HCT116 (cell line): Measurements from ENCODE around the gene PLEKHA8. TPM values are rescaled to one million over a fixed set of nuclear protein-coding genes. Genes with fewer than 3 reads are reported as not detected.

Experiments used
- ATAC-seq: fragments of 200-7000 bp; cut with Tn5 transposase; 2 replicates; pipeline ENCODE4 v1.9.1; 2020; ENCODE audit warnings: mild to moderate bottlenecking, moderate library complexity
- BruUV-seq: library from RNA; stranded (reverse); fragments of 400-500 nt; replicated peaks from 2 replicates; lab custom pipeline; 2021; lab: Mats Ljungman, UMichigan
- CTCF ChIA-PET: fragments of 300-600 bp; sonication (Branson Sonifier 250); formaldehyde crosslinking; loops from one replicate; lab custom pipeline; 2021; ENCODE audit warnings: antibody characterized with exemption; lab: Charles Lee
- POLR2A ChIA-PET: fragments of 300-600, 350-600 bp; sonication (Branson Sonifier 250); formaldehyde crosslinking; loops from one replicate; lab custom pipeline; 2021; ENCODE audit warnings: antibody characterized with exemption; lab: Charles Lee
- RAD21 ChIA-PET, 2 experiments: fragments of 300-600 bp; sonication (Branson Sonifier 250); formaldehyde crosslinking; loops; one replicate each; lab custom pipeline; 2023; ENCODE audit warnings: low total read pairs in 2 of 2; ENCODE audit not compliant: uncharacterized antibody in 2 of 2, unreplicated experiment in 2 of 2, low non-redundant PET in 1 of 2; lab: Charles Lee
- DNase-seq: peaks from one replicate; pipeline ENCODE4 v3.0.0-alpha.2; 2010; ENCODE audit warnings: low read depth, low spot score
- H2AFZ ChIP-seq: fragments of 200-600 bp; shearing (Covaris generic), sonication (generic); 2 replicates; pipeline ENCODE4 v1.6.1; 2017; ENCODE audit warnings: low read depth, mixed run types, mixed read lengths, antibody characterized with exemption, low read length; ENCODE audit not compliant: poor library complexity, severe bottlenecking
- H3K27ac ChIP-seq: 2 replicates; pipeline ENCODE4 v1.5.1; 2012; ENCODE audit warnings: low read depth, low read length
- H3K27me3 ChIP-seq: fragments of 200-600 bp; sonication (generic); 2 replicates; pipeline ENCODE4 v1.6.1; 2016; ENCODE audit warnings: mixed run types, low read length, mixed read lengths; ENCODE audit not compliant: insufficient read depth
- H3K36me3 ChIP-seq, 2 experiments: fragments of 200-500 bp in 1 of 2; fragments of 200-600 bp in 1 of 2; sonication (Bioruptor generic) in 1 of 2; sonication (generic) in 1 of 2; 2 replicates each; pipeline versions ENCODE4 v1.5.1 to v1.6.1; 2014 to 2016; ENCODE audit warnings: low read length in 2 of 2, inconsistent platforms in 1 of 2, mixed read lengths in 1 of 2, mixed run types in 1 of 2; ENCODE audit not compliant: insufficient read depth in 2 of 2, control insufficient read depth in 1 of 2
- H3K4me1 ChIP-seq, 2 experiments: fragments of 200-600 bp in 1 of 2; sonication (generic) in 1 of 2; 2 replicates each; pipeline versions ENCODE4 v1.5.1 to v1.6.1; 2012 to 2017; ENCODE audit warnings: low read length in 2 of 2, inconsistent platforms in 1 of 2, mild to moderate bottlenecking in 1 of 2, mixed read lengths in 1 of 2, mixed run types in 1 of 2, moderate library complexity in 1 of 2; ENCODE audit not compliant: insufficient read depth in 2 of 2, control insufficient read depth in 1 of 2
- H3K4me2 ChIP-seq: fragments of 200-600 bp; sonication (generic); 2 replicates; pipeline ENCODE4 v1.6.1; 2017; ENCODE audit warnings: mixed run types, low read length, mixed read lengths
- H3K4me3 ChIP-seq, 2 experiments: fragments of 200-600 bp in 1 of 2; sonication (generic) in 1 of 2; replicated peaks in 1 of 2; 2 replicates each; pipeline ENCODE4 v1.5.1; 2011 to 2016; ENCODE audit warnings: low read length in 2 of 2, control low read depth in 1 of 2, low read depth in 1 of 2, mild to moderate bottlenecking in 1 of 2, mixed read lengths in 1 of 2, mixed run types in 1 of 2
- H3K79me2 ChIP-seq: fragments of 200-600 bp; sonication (generic); 2 replicates; pipeline ENCODE4 v1.6.1; 2017; ENCODE audit warnings: mild to moderate bottlenecking, mixed run types, low read length, moderate library complexity, mixed read lengths; ENCODE audit not compliant: insufficient read depth
- H3K9ac ChIP-seq: fragments of 200-600 bp; sonication (generic); 2 replicates; pipeline ENCODE4 v1.6.1; 2016; ENCODE audit warnings: low read length, mixed read lengths
- H3K9me2 ChIP-seq: fragments of 200-600 bp; sonication (generic), shearing (Covaris generic); 2 replicates; pipeline ENCODE4 v1.6.1; 2017; ENCODE audit warnings: mixed run types, mild to moderate bottlenecking, moderate library complexity; ENCODE audit not compliant: insufficient read depth
- H3K9me3 ChIP-seq, 2 experiments: fragments of 200-500 bp in 1 of 2; fragments of 200-600 bp in 1 of 2; sonication (Bioruptor generic) in 1 of 2; sonication (generic) in 1 of 2; 2 replicates each; pipeline ENCODE4 v1.6.1; 2014 to 2017; ENCODE audit warnings: low read length in 2 of 2, mixed read lengths in 2 of 2, inconsistent platforms in 1 of 2, low read depth in 1 of 2, mild to moderate bottlenecking in 1 of 2, mixed run types in 1 of 2, moderate library complexity in 1 of 2; ENCODE audit not compliant: control insufficient read depth in 1 of 2, insufficient read depth in 1 of 2
- H4K20me1 ChIP-seq: fragments of 200-600 bp; sonication (generic), shearing (Covaris generic); 2 replicates; pipeline ENCODE4 v1.6.1; 2017; ENCODE audit warnings: mixed run types, mild to moderate bottlenecking, moderate library complexity; ENCODE audit not compliant: insufficient read depth
- CEBPB ChIP-seq: IDR thresholded peaks from 2 replicates; pipeline ENCODE4 v1.6.1; 2012; ENCODE audit warnings: low read depth
- ELF1 ChIP-seq: IDR thresholded peaks from 2 replicates; pipeline ENCODE4 v1.6.1; 2012; ENCODE audit warnings: low read depth, borderline replicate concordance
- EZH2phosphoT487 ChIP-seq: fragments of 200-600 bp; IDR thresholded peaks from 2 replicates; pipeline ENCODE4 v1.6.1; 2018; ENCODE audit warnings: antibody characterized with exemption, borderline replicate concordance
- POLR2A ChIP-seq: IDR thresholded peaks from 2 replicates; pipeline ENCODE4 v1.7.0; 2011; ENCODE audit warnings: borderline replicate concordance; ENCODE audit not compliant: insufficient read depth, insufficient read length; ENCODE audit errors: extremely low read depth
- POLR2AphosphoS5 ChIP-seq: IDR thresholded peaks from 2 replicates; pipeline ENCODE4 v1.6.1; 2011; ENCODE audit warnings: mild to moderate bottlenecking, low read depth, low read length, moderate library complexity
- REST ChIP-seq: IDR thresholded peaks from 2 replicates; pipeline ENCODE4 v1.6.1; 2012; ENCODE audit warnings: low read depth
- SP1 ChIP-seq: IDR thresholded peaks from 2 replicates; pipeline ENCODE4 v1.6.1; 2012; ENCODE audit warnings: low read depth
- SRF ChIP-seq: IDR thresholded peaks from 2 replicates; pipeline ENCODE4 v1.6.1; 2012; ENCODE audit warnings: low read depth
- TCF7L2 ChIP-seq: IDR thresholded peaks from 2 replicates; pipeline ENCODE4 v1.7.0; 2011; ENCODE audit warnings: borderline replicate concordance, inconsistent platforms; ENCODE audit not compliant: insufficient read depth, insufficient read length; ENCODE audit errors: extremely low read depth
- YY1 ChIP-seq: IDR thresholded peaks from 2 replicates; pipeline ENCODE4 v1.6.1; 2011; ENCODE audit warnings: low read length, low read depth, moderate library complexity, mild to moderate bottlenecking; ENCODE audit not compliant: insufficient replicate concordance; ENCODE audit errors: extremely low read depth
- ZFX ChIP-seq: fragments of 450-650 bp; IDR thresholded peaks from 2 replicates; pipeline ENCODE4 v1.6.1; 2017
- ZNF274 ChIP-seq: fragments of 200-500 bp; sonication (Bioruptor generic); IDR thresholded peaks from 2 replicates; pipeline ENCODE4 v1.6.1; 2014; ENCODE audit warnings: mild to moderate bottlenecking, low read depth, low read length, inconsistent platforms
- intact Hi-C: fragments of 100-400 bp; cut with micrococcal nuclease; formaldehyde crosslinking; loops from 2 replicates; pipeline ENCODE4 v1.10.0; 2022
- total RNA-seq: library from RNA; stranded (reverse); gene quantifications from one replicate; pipeline ENCODE4 v1.2.1, GENCODE V29; 2021; ENCODE audit not compliant: unreplicated experiment
- TF ChIP-seq, protein P1 (sequence below): IDR thresholded peaks from 2 replicates; pipeline ENCODE4 v1.6.1; 2012
- TF ChIP-seq, protein P2 (sequence below): IDR thresholded peaks from 2 replicates; pipeline ENCODE4 v1.6.1; 2011; ENCODE audit warnings: mild to moderate bottlenecking, low read length, moderate library complexity; ENCODE audit not compliant: insufficient replicate concordance; ENCODE audit errors: extremely low read depth
- TF ChIP-seq, protein P3 (sequence below): IDR thresholded peaks from 2 replicates; pipeline ENCODE4 v1.6.1; 2012

The PLEKHA8 gene
- total RNA-seq, 1 experiment from 2014 or later = 13.6 TPM

- BruUV-seq = no TSS peak
- Histone ChIP-seq H3K27me3 (no peaks in the 10 kb centered on the region), H2AFZ (no peak overlapping the region), H3K36me3 (peaks cover 0 to 4% of the 10 kb centered on the region in 2 experiments; a peak in 1 of 4 replicates), H3K27ac (no peak overlapping the region), H3K9me2 (no peaks in the 10 kb centered on the region), H4K20me1 (no peaks in the 10 kb centered on the region), H3K4me2 (no peak overlapping the region), H3K4me1 (no peaks in the 10 kb centered on the region), H3K9me3 (no peaks in the 10 kb centered on the region), H3K9ac (no peak overlapping the region), H3K4me3 (no peak overlapping the region), H3K79me2 (peaks cover 10% of the 10 kb centered on the region)
- ATAC-seq = no peak
- TF ChIP-seq ZNF274 = no peak
- TF ChIP-seq CEBPB = no peak
- TF ChIP-seq TCF7L2 = no peak
- TF ChIP-seq SRF = no peak
- TF ChIP-seq, protein P1, sequence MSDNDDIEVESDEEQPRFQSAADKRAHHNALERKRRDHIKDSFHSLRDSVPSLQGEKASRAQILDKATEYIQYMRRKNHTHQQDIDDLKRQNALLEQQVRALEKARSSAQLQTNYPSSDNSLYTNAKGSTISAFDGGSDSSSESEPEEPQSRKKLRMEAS = no peak
- no peak for TF ChIP-seq ZFX
- no peak for TF ChIP-seq POLR2AphosphoS5
- TF ChIP-seq, protein P2, sequence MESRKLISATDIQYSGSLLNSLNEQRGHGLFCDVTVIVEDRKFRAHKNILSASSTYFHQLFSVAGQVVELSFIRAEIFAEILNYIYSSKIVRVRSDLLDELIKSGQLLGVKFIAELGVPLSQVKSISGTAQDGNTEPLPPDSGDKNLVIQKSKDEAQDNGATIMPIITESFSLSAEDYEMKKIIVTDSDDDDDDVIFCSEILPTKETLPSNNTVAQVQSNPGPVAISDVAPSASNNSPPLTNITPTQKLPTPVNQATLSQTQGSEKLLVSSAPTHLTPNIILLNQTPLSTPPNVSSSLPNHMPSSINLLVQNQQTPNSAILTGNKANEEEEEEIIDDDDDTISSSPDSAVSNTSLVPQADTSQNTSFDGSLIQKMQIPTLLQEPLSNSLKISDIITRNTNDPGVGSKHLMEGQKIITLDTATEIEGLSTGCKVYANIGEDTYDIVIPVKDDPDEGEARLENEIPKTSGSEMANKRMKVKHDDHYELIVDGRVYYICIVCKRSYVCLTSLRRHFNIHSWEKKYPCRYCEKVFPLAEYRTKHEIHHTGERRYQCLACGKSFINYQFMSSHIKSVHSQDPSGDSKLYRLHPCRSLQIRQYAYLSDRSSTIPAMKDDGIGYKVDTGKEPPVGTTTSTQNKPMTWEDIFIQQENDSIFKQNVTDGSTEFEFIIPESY = no peak
- no peak for TF ChIP-seq ELF1
- no peak for TF ChIP-seq YY1
- TF ChIP-seq POLR2A = no peak
- no peak for TF ChIP-seq EZH2phosphoT487
- TF ChIP-seq, protein P3, sequence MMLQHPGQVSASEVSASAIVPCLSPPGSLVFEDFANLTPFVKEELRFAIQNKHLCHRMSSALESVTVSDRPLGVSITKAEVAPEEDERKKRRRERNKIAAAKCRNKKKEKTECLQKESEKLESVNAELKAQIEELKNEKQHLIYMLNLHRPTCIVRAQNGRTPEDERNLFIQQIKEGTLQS = no peak
- no peak for TF ChIP-seq REST
- TF ChIP-seq SP1 = no peak
- POLR2A ChIA-PET = no interaction called here
- intact Hi-C loops = no loop called here
- DNase-seq = no peak
- CTCF ChIA-PET = interaction anchor here (1.5 kb wide), 1 partner anchor 26 kb away, joined by 4 read pairs; no protein-coding TSS in a partner anchor
- RAD21 ChIA-PET = no interaction called here
These were observed 8.0 kb downstream of the PLEKHA8 start for GRCh38 chr7:30036220-30036619.
